AG10803 (cell line): ENCODE measurements around the gene PKNOX2.
A peak's percentile ranks its signal among the peaks of the same experiment; 100 is the strongest.

Experiments
- DNase-seq: peaks from one replicate; pipeline ENCODE4 v3.0.0; 2010; ENCODE audit warnings: low read depth
- H3K4me3 ChIP-seq: 2 replicates; pipeline ENCODE4 v1.5.1; 2011; ENCODE audit warnings: mild to moderate bottlenecking, low read length, control low read depth
- CTCF ChIP-seq: conservative IDR thresholded peaks from 2 replicates; pipeline ENCODE4 v1.5.1; 2011; ENCODE audit warnings: mild to moderate bottlenecking, low read length, control low read depth, inconsistent platforms

The PKNOX2 gene

GRCh38 chr11:125264100-125265022 is 99.8 kb downstream of the PKNOX2 start:
- no peak for DNase-seq
- TF ChIP-seq CTCF: no peak
- H3K4me3 ChIP-seq: no peak overlapping the region

- no peak for TF ChIP-seq CTCF
Measured at GRCh38 chr11:125267548-125267947, 103.0 kb downstream of the PKNOX2 start.

GRCh38 chr11:125268611-125269010 is 104.1 kb downstream of the PKNOX2 start:
- no peak for DNase-seq
- H3K4me3 ChIP-seq: no peak overlapping the region
- no peak for TF ChIP-seq CTCF

More at GRCh38 chr11:125267548-125267947, 103.0 kb downstream of the PKNOX2 start:
- no peak overlapping the region for H3K4me3 ChIP-seq
- DNase-seq: no peak

GRCh38 chr11:125270106-125270505 is 105.6 kb downstream of the PKNOX2 start:
- no peak for DNase-seq
- no peak for TF ChIP-seq CTCF
- H3K4me3 ChIP-seq: no peak overlapping the region

- DNase-seq: no peak
- no peak for TF ChIP-seq CTCF
- no peak overlapping the region for H3K4me3 ChIP-seq
Measured at GRCh38 chr11:125270711-125271110, 106.2 kb downstream of the PKNOX2 start.

GRCh38 chr11:125271483-125272091 is 107.0 kb downstream of the PKNOX2 start:
- no peak for DNase-seq
- TF ChIP-seq CTCF: no peak

GRCh38 chr11:125272092-125272491 is 107.5 kb downstream of the PKNOX2 start:
- no peak for TF ChIP-seq CTCF
- H3K4me3 ChIP-seq: no peak overlapping the region
- peak; percentile 40 for DNase-seq

More at GRCh38 chr11:125271483-125272091, 107.0 kb downstream of the PKNOX2 start:
- no peak overlapping the region for H3K4me3 ChIP-seq
